Endodermal cell (in vitro differentiated cells): ENCODE results near the gene PDZD4. TPM values are rescaled to one million over a fixed set of nuclear protein-coding genes. Genes with fewer than 3 reads are reported as not detected.

Source experiments
- DNase-seq: peaks from one replicate; pipeline ENCODE4 v3.0.0-alpha.2; 2017
- H3K27ac ChIP-seq: 2 replicates; pipeline ENCODE4 v1.5.1; 2013; ENCODE audit warnings: mild to moderate bottlenecking, low read depth, low read length, moderate library complexity
- H3K27me3 ChIP-seq: 2 replicates; pipeline ENCODE4 v1.6.1; 2013; ENCODE audit warnings: mild to moderate bottlenecking, low read length, moderate library complexity; ENCODE audit not compliant: insufficient read depth, control insufficient read depth, poor library complexity, severe bottlenecking
- H3K36me3 ChIP-seq: 2 replicates; pipeline ENCODE4 v1.7.0; 2013; ENCODE audit warnings: mild to moderate bottlenecking, low read length, moderate library complexity; ENCODE audit not compliant: control insufficient read depth, insufficient read depth
- H3K4me1 ChIP-seq: one replicate; pipeline ENCODE4 v1.7.0; 2013; ENCODE audit warnings: low read length; ENCODE audit not compliant: control insufficient read depth, insufficient read depth
- H3K4me3 ChIP-seq: 2 replicates; pipeline ENCODE4 v1.5.1; 2013; ENCODE audit warnings: mild to moderate bottlenecking, low read length, moderate library complexity
- H3K9ac ChIP-seq: 2 replicates; pipeline ENCODE4 v1.6.1; 2013; ENCODE audit warnings: mild to moderate bottlenecking, low read length, moderate library complexity; ENCODE audit not compliant: poor library complexity, severe bottlenecking; ENCODE audit errors: extremely low read depth
- H3K9me3 ChIP-seq: 2 replicates; pipeline ENCODE4 v1.6.1; 2013; ENCODE audit warnings: mild to moderate bottlenecking, low read length, moderate library complexity; ENCODE audit not compliant: control insufficient read depth
- H3K27ac Mint-ChIP-seq: 2 replicates; pipeline ENCODE4 v1.8.0; 2020; ENCODE audit warnings: mixed read lengths
- H3K27me3 Mint-ChIP-seq: 2 replicates; pipeline ENCODE4 v1.8.0; 2021; ENCODE audit warnings: mild to moderate bottlenecking, mixed read lengths; ENCODE audit not compliant: insufficient read depth
- H3K36me3 Mint-ChIP-seq: 2 replicates; pipeline ENCODE4 v1.8.0; 2020; ENCODE audit warnings: low read depth, mixed read lengths
- H3K4me1 Mint-ChIP-seq: 2 replicates; pipeline ENCODE4 v1.8.0; 2020; ENCODE audit warnings: mixed read lengths
- H3K4me3 Mint-ChIP-seq: 2 replicates; pipeline ENCODE4 v1.8.0; 2020; ENCODE audit warnings: mild to moderate bottlenecking, moderate library complexity, mixed read lengths
- H3K9me3 Mint-ChIP-seq: 2 replicates; pipeline ENCODE4 v1.8.0; 2020; ENCODE audit warnings: mild to moderate bottlenecking, mixed read lengths
- CTCF ChIP-seq: fragments of 200-600 bp; sonication (generic); conservative IDR thresholded peaks from 2 replicates; pipeline ENCODE4 v1.5.0; 2021; ENCODE audit warnings: antibody characterized with exemption, mild to moderate bottlenecking
- WGBS, 2 experiments: methylation state at CpG; one replicate each; pipeline versions ENCODE4 v1.1.5 to v1.1.7; 2013; ENCODE audit warnings: missing lambda C conversion rate in 2 of 2, mixed read lengths in 1 of 2; ENCODE audit not compliant: insufficient coverage in 1 of 2, insufficient read length in 1 of 2; 5-methylcytosine and 5-hydroxymethylcytosine counted together
- total RNA-seq, 2 donors: library from RNA; stranded (reverse); fragmentation: NEBNext Ultra II Directional in 1 of 2; extraction: Animal tissue kit (Norgen Biotek cat#: 25700) in 1 of 2; gene quantifications; 2 replicates in 1 of 2; 3 replicates in 1 of 2; pipeline ENCODE4 v1.2.1, GENCODE V29; 2021

Gene PDZD4
- total RNA-seq, 2 donors from 2014 or later = 30.1 to 68.3 TPM

GRCh38 chrX:153776611-153777045 lies 53.7 kb downstream of the PDZD4 start:
- Histone ChIP-seq H3K27ac (no peak overlapping the region), H3K4me3 (no peak overlapping the region), H3K9me3 (no peaks in the 10 kb centered on the region), H3K27me3 (no peaks in the 10 kb centered on the region), H3K36me3 (no peaks in the 10 kb centered on the region), H3K9ac (no peak overlapping the region), H3K4me1 (no peaks in the 10 kb centered on the region)
- Mint-ChIP-seq H3K4me1 (no peaks in the 10 kb centered on the region), H3K9me3 (peaks cover 41% of the 10 kb centered on the region), H3K27me3 (no peaks in the 10 kb centered on the region), H3K36me3 (no peaks in the 10 kb centered on the region), H3K27ac (no peak overlapping the region), H3K4me3 (no peak overlapping the region)
- WGBS, 2 experiments = 98% methylated on average over 9 of the region's 22 CpGs; no CpG with 5 or more reads in 1 of the 2 experiments
- DNase-seq = no peak
- TF ChIP-seq CTCF = no peak

- TF ChIP-seq CTCF = no peak
- Mint-ChIP-seq H3K27me3 (no peaks in the 10 kb centered on the region), H3K36me3 (no peaks in the 10 kb centered on the region), H3K27ac (no peak overlapping the region), H3K4me1 (no peaks in the 10 kb centered on the region), H3K4me3 (no peak overlapping the region), H3K9me3 (peaks cover 39% of the 10 kb centered on the region)
- H3K9ac ChIP-seq = no peak overlapping the region
- H3K9me3 ChIP-seq = no peaks in the 10 kb centered on the region
- H3K27ac ChIP-seq = no peak overlapping the region
- no peaks in the 10 kb centered on the region for H3K36me3 ChIP-seq
- 97% methylated on average over 8 of the region's 20 CpGs; no CpG with 5 or more reads in 1 of the 2 experiments for WGBS, 2 experiments
- no peaks in the 10 kb centered on the region for H3K27me3 ChIP-seq
- H3K4me1 ChIP-seq = no peaks in the 10 kb centered on the region
- no peak overlapping the region for H3K4me3 ChIP-seq
- DNase-seq = no peak
Measured at GRCh38 chrX:153776120-153776599, 54.2 kb downstream of the PDZD4 start.

- no peak overlapping the region for H3K27ac Mint-ChIP-seq
- H3K36me3 Mint-ChIP-seq = no peaks in the 10 kb centered on the region
- no peaks in the 10 kb centered on the region for H3K9me3 ChIP-seq
- H3K4me1 ChIP-seq = no peaks in the 10 kb centered on the region
- TF ChIP-seq CTCF = no peak
- peaks cover 37% of the 10 kb centered on the region for H3K9me3 Mint-ChIP-seq
- DNase-seq = no peak
- no peak overlapping the region for H3K4me3 Mint-ChIP-seq
- no peaks in the 10 kb centered on the region for H3K36me3 ChIP-seq
- no peaks in the 10 kb centered on the region for H3K4me1 Mint-ChIP-seq
- 94 to 97% methylated on average over 5 to 42 of the region's 42 CpGs for WGBS, 2 experiments
- H3K27me3 ChIP-seq = no peaks in the 10 kb centered on the region
- no peaks in the 10 kb centered on the region for H3K27me3 Mint-ChIP-seq
- no peak overlapping the region for H3K9ac ChIP-seq
- H3K27ac ChIP-seq = no peak overlapping the region
- H3K4me3 ChIP-seq = no peak overlapping the region
Measured at GRCh38 chrX:153775293-153776119, 54.8 kb downstream of the PDZD4 start.
